Suprapubic skin (tissue), 4 donors: ENCODE data around the gene HSPA14. TPM values are rescaled to one million over a fixed set of nuclear protein-coding genes. Genes with fewer than 3 reads are reported as not detected.
A peak's percentile ranks its signal among the peaks of the same experiment; 100 is the strongest.

Experiments used
- DNase-seq, 2 donors: peaks; one replicate each; pipeline ENCODE4 v3.0.0-alpha.2; 2019; ENCODE audit warnings: low spot score in 2 of 2
- H3K27ac ChIP-seq: fragments of 200-600 bp; sonication (generic); one replicate; pipeline ENCODE4 v1.5.1; 2019
- H3K27me3 ChIP-seq: fragments of 200-600 bp; sonication (generic); one replicate; pipeline ENCODE4 v1.5.1; 2019
- H3K36me3 ChIP-seq: fragments of 200-600 bp; sonication (generic); one replicate; pipeline ENCODE4 v1.5.1; 2019
- H3K4me1 ChIP-seq: fragments of 200-600 bp; sonication (generic); one replicate; pipeline ENCODE4 v1.5.1; 2019
- H3K4me3 ChIP-seq: fragments of 200-600 bp; sonication (generic); one replicate; pipeline ENCODE4 v1.5.1; 2019; ENCODE audit warnings: mild to moderate bottlenecking
- H3K9me3 ChIP-seq: fragments of 200-600 bp; sonication (generic); one replicate; pipeline ENCODE4 v1.5.1; 2019
- EP300 ChIP-seq: sonication (generic); formaldehyde crosslinking; IDR thresholded peaks from one replicate; pipeline ENCODE4 v1.6.1; 2017; ENCODE audit warnings: antibody characterized with exemption
- POLR2A ChIP-seq, 2 donors: fragments of 450-650 bp; IDR thresholded peaks; one replicate each; pipeline ENCODE4 v1.6.1; 2017; ENCODE audit warnings: antibody characterized with exemption in 2 of 2, mild to moderate bottlenecking in 2 of 2, moderate library complexity in 2 of 2
- POLR2AphosphoS5 ChIP-seq, 3 donors: sonication (generic); formaldehyde crosslinking; IDR thresholded peaks; one replicate each; pipeline ENCODE4 v1.6.1; 2017; ENCODE audit warnings: antibody characterized with exemption in 3 of 3
- WGBS: methylation state at CpG from one replicate; pipeline ENCODE4 v1.1.5; 2018; 5-methylcytosine and 5-hydroxymethylcytosine counted together
- total RNA-seq, 4 donors: library from RNA; depleted of rRNA; stranded (reverse); fragments of >200 nt; gene quantifications; one replicate each; pipeline ENCODE4 v1.1.0, GENCODE V29; 2016
- TF ChIP-seq, protein P1 (sequence below), 2 donors: fragments of 200-600 bp in 1 of 2; fragments of 450-650 bp in 1 of 2; sonication (generic) in 1 of 2; IDR thresholded peaks; one replicate each; pipeline ENCODE4 v1.5.1; 2016 to 2019; ENCODE audit warnings: antibody characterized with exemption in 2 of 2, mild to moderate bottlenecking in 1 of 2, moderate library complexity in 1 of 2

Gene HSPA14
- total RNA-seq, 4 donors from 2014 or later, result 6.6 to 11.7 (median 7.4) TPM

DNA sequence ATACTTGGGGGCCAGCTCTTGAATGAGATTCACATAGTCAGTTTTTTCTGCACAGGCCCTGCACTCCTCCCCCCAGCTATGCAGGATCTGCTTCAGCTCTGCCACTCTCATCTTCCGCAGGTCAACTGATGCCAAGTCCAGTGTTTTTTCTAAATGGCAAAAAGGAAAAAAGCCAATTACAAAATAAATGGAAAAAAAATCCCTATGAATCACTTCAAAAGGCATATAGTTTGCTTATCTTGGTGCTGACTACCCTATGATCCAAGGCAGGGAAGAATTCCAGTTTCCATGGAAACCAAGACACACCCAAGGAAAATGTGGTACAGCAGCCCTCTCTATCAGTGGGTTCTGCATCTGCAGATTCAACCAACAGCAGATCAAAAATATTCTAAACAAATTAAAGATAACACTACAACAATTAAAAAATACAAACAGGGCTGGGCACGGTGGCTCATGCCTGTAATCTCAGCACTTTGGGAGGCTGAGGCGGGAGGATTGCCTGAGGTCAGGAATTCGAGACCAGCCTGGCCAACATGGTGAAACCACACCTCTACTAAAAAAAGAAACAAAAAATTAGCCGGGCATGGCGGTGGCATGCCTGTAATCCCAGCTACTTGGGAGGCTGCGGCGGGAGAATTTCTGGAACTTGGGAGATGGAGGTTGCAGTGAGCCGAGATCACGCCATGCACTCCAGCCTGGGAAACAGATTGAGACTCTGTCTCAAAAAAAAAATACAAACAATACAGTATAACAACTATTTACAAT lies 17.9 kb upstream of the HSPA14 start:
- H3K27ac ChIP-seq, result no peak overlapping the region

DNA sequence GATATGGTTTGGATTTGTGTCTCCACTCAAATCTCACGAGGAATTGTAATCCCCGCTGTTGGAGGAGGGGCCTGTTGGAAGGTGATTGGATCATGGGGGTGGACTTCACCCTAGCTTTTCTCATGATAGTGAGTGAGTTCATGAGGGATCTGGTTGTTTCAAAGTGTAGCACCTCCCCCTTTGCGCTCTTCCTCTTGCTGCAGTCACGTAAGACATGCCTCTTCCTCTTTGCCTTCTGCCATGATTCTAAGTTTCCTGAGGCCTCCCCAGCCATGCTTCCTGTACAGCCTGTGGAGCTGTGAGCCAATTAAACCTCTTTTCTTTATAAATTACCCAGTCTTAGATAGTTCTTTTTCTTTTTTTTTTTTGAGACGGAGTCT lies 17.3 kb upstream of the HSPA14 start:
- Histone ChIP-seq H3K9me3 (no peaks in the 10 kb centered on the region), H3K4me1 (no peaks in the 10 kb centered on the region), H3K27ac (no peak overlapping the region), H3K36me3 (no peaks in the 10 kb centered on the region), H3K4me3 (no peak overlapping the region), H3K27me3 (no peaks in the 10 kb centered on the region)
- no peak for DNase-seq
- TF ChIP-seq, protein P1, sequence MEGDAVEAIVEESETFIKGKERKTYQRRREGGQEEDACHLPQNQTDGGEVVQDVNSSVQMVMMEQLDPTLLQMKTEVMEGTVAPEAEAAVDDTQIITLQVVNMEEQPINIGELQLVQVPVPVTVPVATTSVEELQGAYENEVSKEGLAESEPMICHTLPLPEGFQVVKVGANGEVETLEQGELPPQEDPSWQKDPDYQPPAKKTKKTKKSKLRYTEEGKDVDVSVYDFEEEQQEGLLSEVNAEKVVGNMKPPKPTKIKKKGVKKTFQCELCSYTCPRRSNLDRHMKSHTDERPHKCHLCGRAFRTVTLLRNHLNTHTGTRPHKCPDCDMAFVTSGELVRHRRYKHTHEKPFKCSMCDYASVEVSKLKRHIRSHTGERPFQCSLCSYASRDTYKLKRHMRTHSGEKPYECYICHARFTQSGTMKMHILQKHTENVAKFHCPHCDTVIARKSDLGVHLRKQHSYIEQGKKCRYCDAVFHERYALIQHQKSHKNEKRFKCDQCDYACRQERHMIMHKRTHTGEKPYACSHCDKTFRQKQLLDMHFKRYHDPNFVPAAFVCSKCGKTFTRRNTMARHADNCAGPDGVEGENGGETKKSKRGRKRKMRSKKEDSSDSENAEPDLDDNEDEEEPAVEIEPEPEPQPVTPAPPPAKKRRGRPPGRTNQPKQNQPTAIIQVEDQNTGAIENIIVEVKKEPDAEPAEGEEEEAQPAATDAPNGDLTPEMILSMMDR (IDR thresholded peaks at IDR 0.05), result no peak
- no peak for TF ChIP-seq POLR2A (IDR thresholded peaks at IDR 0.05)
- no peak for TF ChIP-seq POLR2AphosphoS5 (IDR thresholded peaks at IDR 0.05)
- TF ChIP-seq EP300, result no peak
- WGBS, result 93% methylated on average over 5 of the region's 5 CpGs

More for the DNA sequence above, 17.9 kb upstream of the HSPA14 start:
- WGBS, result 79% methylated on average over 10 of the region's 10 CpGs
- DNase-seq, result no peak
- TF ChIP-seq POLR2AphosphoS5 (IDR thresholded peaks at IDR 0.05), result no peak
- TF ChIP-seq, protein P1 (IDR thresholded peaks at IDR 0.05), result no peak
- no peak for TF ChIP-seq EP300
- no peak for TF ChIP-seq POLR2A (IDR thresholded peaks at IDR 0.05)
- Histone ChIP-seq H3K4me3 (no peak overlapping the region), H3K36me3 (no peaks in the 10 kb centered on the region), H3K4me1 (no peaks in the 10 kb centered on the region), H3K27me3 (no peaks in the 10 kb centered on the region), H3K9me3 (no peaks in the 10 kb centered on the region)

DNA sequence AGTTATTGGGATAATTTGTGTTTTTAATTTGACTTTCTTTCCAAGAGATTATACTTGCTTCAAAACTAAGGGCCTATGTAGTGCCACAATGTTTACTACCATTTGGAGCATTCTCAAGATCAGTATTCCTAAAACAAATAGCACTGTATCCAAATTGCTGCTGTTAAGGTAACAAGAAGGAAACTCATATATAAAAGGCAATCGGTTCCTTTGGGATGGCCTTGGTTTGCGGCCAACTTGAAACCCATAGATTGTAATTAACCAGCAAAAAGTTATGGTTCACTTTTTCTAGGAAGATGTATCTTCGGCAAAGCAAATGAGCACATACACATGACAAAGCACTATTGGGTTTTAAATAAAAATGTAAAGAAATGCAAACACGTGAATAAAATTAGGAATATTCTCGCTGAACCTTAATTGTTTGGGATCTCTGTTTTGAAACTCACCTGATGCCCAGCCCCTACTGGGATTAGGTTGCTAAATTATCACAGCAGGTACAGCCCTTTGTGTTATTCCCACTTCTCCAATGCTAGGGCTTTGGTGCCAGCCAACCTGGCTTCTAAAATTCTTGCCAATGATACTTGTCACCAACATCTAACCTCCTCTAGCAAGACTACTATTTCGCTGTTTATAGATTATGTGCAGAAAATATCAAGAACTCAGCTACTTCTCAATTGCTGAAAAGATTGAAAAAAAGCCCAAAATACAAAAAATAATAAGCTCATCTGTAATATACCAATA lies 16.3 kb upstream of the HSPA14 start:
- 84% methylated on average over 6 of the region's 6 CpGs for WGBS
- Histone ChIP-seq H3K27ac (no peak overlapping the region), H3K4me3 (no peak overlapping the region), H3K9me3 (no peaks in the 10 kb centered on the region), H3K27me3 (no peaks in the 10 kb centered on the region), H3K4me1 (no peaks in the 10 kb centered on the region), H3K36me3 (no peaks in the 10 kb centered on the region)
- TF ChIP-seq, protein P1 (IDR thresholded peaks at IDR 0.05), result no peak
- no peak for TF ChIP-seq EP300
- TF ChIP-seq POLR2A (IDR thresholded peaks at IDR 0.05), result no peak
- TF ChIP-seq POLR2AphosphoS5 (IDR thresholded peaks at IDR 0.05), result no peak
- DNase-seq, result no peak

DNA sequence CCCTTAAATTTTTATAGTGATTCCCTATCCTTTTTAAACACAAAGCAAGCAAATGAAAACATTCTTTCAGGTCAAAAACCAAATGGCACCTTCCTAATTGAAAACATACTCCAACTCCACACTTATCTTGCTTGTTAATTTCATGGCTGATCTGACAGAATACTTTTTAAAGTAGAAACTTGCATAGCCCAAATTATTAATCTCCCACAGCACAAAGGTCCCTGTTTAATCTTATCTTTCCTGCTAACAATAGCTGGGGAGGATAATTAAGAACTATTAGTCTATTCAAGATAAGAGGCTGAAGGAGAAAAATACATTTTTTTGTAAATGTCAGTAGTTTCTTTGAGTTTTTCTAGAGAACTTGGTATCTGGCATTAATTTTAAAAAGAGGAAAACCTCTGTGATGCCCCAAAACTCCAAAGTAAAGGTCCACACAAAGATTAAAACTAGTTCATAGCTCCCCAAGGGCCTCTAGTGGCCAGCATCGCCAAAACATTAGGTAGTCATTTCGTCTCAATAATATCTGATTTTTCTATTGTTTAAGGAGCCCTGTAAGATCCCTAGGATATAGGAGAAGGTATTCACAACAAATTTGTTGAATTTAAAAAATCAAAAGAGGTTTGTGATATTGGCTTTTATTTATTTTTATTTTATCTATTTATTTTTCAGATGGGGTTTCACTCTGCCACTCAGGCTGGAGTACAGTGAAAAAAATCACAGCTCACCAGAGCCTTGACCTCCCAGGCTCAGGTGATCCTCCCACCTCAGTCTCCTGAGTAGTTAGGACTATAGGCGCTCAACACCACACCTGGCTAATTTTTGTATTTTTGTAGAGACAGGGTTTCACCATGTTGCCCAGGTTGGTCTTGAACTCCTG lies 15.0 kb upstream of the HSPA14 start:
- H3K27ac ChIP-seq, result no peak overlapping the region
- H3K36me3 ChIP-seq, result no peaks in the 10 kb centered on the region

More for the DNA sequence above, 15.0 kb upstream of the HSPA14 start:
- Histone ChIP-seq H3K9me3 (no peaks in the 10 kb centered on the region), H3K4me3 (no peak overlapping the region), H3K27me3 (no peaks in the 10 kb centered on the region), H3K4me1 (no peaks in the 10 kb centered on the region)
- DNase-seq, result no peak
- WGBS, result 42% methylated on average over 3 of the region's 3 CpGs
- TF ChIP-seq, protein P1 (IDR thresholded peaks at IDR 0.05), result peak; percentile 27 to 33
- TF ChIP-seq POLR2AphosphoS5 (IDR thresholded peaks at IDR 0.05), result no peak
